VCaP (cell line): ENCODE data around the gene LRCH1.

Experiments used
- H3K27ac ChIP-seq: fragments of 450-650 bp; 2 replicates; pipeline ENCODE4 v1.5.1; 2017
- CTCF ChIP-seq: fragments of 450-650 bp; conservative IDR thresholded peaks from 2 replicates; pipeline ENCODE4 v1.5.1; 2017; ENCODE audit warnings: mild to moderate bottlenecking, moderate library complexity

Gene LRCH1

GRCh38 chr13:46642254-46642653, 89.3 kb downstream of the LRCH1 start:
- no peak for TF ChIP-seq CTCF

GRCh38 chr13:46643165-46643777, 90.3 kb downstream of the LRCH1 start:
- TF ChIP-seq CTCF, result no peak
- no peak overlapping the region for H3K27ac ChIP-seq

More at GRCh38 chr13:46642254-46642653, 89.3 kb downstream of the LRCH1 start:
- H3K27ac ChIP-seq, result no peak overlapping the region

GRCh38 chr13:46644816-46645215, 91.8 kb downstream of the LRCH1 start:
- no peak for TF ChIP-seq CTCF
- H3K27ac ChIP-seq, result no peak overlapping the region

- TF ChIP-seq CTCF, result no peak
- H3K27ac ChIP-seq, result 0 out of 2 replicates have a peak overlapping the region, but pooled peaks have one; percentile 4
Observed at GRCh38 chr13:46647512-46648065, 94.6 kb downstream of the LRCH1 start.

- TF ChIP-seq CTCF, result no peak
- no peak overlapping the region for H3K27ac ChIP-seq
Observed at GRCh38 chr13:46648166-46648607, 95.2 kb downstream of the LRCH1 start.

- TF ChIP-seq CTCF, result no peak
- no peak overlapping the region for H3K27ac ChIP-seq
Observed at GRCh38 chr13:46649816-46650215, 96.8 kb downstream of the LRCH1 start.

GRCh38 chr13:46654951-46655350, 102.0 kb downstream of the LRCH1 start:
- peak overlapping the region; percentile 84 for H3K27ac ChIP-seq
- TF ChIP-seq CTCF, result no peak
